GM21786 (cell line): ENCODE results near the gene ZNF197.
A peak's percentile ranks its signal among the peaks of the same experiment; 100 is the strongest.
"Not testable (repeated sequence)": the region's sequence is repeated elsewhere in the genome, so short reads cannot be mapped to it uniquely, and the experiment has no call there.

Experiments used
- ATAC-seq: cut with Tn5 transposase; IDR thresholded peaks from one replicate; pipeline ENCODE4 v1.9.1; 2021; ENCODE audit not compliant: unreplicated experiment

Gene ZNF197

DNA sequence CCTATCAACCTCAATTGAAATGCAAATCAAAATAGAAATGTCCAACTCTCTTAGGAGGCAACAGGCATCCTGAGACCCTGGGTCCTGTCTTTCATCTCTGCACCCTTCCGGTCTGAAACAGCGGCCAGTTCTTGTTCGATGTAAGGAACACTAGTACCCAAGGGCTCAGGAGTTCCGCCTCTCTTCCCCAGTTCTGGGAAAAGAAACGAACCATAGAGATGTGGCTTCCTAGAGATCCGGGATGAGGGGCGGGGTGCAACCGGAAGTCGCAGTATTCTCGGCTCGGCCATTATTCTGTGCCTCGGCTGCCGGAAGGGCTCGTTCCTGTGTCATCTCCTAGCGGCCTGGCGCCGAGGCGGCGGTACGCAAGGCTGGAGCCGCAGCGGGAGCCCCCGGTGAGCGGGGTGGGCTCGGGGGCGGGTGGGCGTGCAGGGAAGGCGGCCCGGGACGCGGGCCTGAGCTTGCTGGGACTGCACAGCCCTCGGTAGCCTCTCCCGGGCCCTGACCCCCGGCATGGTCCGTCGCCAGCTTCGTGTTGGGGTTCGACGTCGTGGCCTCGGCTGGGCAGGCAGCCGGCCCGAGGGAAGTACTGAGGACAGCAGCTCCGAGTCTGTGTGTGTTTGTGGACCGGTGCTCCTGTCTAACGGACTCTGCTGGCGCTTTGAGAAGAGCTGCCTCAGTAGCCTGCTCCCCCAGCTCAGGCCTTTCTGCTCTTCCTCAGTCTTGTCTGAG, at the start of gene ZNF197:
ZNF197 (plus strand) TSS at position 288 of the 732 bp plus-strand sequence. CDS start 4,119 bp downstream, outside the sequence.
- peak; percentile 95 for ATAC-seq

GRCh38 chr3:44576613-44577012, 48.2 kb upstream of the ZNF197 start:
- no peak for ATAC-seq

DNA sequence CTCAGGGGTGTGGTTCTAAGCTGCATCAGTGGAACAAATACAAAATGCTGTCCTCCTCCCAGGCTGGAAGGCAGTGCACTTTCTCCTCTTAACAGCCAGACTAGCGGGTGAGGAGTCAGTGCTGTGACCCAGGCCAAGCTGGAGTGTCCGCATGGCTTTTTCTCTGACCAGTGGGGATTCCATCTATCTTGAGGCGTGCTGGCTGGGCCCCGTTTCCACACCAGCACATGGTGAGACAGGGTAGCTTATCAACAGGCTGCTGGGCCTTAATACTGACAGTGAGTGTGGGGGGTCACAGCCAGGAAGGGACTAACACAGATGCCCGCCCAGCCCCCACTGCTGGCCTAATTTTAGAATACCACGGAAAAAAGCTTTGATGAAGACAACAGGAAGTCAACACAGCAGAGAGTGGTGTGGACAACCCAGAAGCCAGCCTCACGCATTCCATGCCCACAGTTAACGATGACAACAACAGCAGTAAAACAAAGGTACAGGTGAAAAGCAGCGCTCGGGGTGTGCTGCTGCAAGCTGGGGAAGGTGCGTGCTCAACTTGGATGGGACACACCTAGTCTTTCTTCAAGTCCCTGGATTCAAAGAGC, 47.4 kb upstream of the ZNF197 start:
- not testable (repeated sequence) for ATAC-seq

DNA sequence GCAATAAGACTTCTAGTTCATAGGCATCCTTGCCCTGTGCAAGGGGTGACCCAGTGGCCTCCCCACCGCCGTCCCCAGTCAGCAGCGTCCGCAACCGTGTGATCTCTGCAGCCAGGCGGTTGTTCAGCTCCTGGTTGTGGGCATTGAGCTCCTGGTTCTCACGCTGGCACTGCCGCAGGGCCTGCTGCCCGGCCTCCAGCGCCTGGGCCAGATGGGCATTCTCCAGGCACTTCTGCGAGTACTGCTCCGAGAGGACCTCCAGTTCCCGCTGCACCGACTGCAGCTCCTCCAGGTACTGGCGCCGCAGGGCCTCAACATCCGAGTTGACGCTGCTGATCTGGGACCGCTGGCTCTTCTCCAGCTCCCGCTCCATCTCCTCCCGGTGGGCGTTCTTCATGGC, 46.5 kb upstream of the ZNF197 start:
- ATAC-seq = not testable (repeated sequence)

GRCh38 chr3:44578924-44579515, 45.8 kb upstream of the ZNF197 start:
- not testable (repeated sequence) for ATAC-seq

GRCh38 chr3:44579749-44580148, 45.1 kb upstream of the ZNF197 start:
- ATAC-seq = not testable (repeated sequence)

DNA sequence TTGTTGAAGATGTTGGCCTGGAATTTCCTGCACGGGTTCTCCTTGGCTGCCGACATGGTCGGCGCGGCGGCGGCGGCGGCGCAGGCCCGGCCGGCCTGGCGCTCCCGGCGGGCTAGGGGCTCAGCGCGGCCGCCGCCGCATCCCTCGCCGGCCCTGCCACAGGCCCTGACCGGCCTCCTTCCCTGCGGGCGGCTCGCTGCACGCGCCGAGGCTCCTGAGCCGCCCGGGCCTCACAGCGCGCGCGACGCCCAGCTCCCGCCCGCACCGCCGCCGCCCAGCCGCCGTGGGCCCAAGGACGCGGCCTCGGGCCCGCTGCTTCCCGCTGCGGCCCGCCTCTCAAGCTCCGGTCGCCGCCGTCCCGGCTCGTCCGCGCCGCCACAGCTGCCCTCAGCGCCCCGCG, 43.9 kb upstream of the ZNF197 start:
- ATAC-seq = not testable (repeated sequence)

GRCh38 chr3:44584646-44585501, 40.0 kb upstream of the ZNF197 start, which contains the start of gene ZNF660:
ZNF660 (plus strand) TSS chr3:44584964; CDS start chr3:44594194, 9,230 bp downstream.
- ATAC-seq = peak; percentile 86

- ATAC-seq = no peak
Observed at GRCh38 chr3:44596621-44597020, 28.2 kb upstream of the ZNF197 start.

GRCh38 chr3:44601749-44602148, 23.1 kb upstream of the ZNF197 start:
- no peak for ATAC-seq

DNA sequence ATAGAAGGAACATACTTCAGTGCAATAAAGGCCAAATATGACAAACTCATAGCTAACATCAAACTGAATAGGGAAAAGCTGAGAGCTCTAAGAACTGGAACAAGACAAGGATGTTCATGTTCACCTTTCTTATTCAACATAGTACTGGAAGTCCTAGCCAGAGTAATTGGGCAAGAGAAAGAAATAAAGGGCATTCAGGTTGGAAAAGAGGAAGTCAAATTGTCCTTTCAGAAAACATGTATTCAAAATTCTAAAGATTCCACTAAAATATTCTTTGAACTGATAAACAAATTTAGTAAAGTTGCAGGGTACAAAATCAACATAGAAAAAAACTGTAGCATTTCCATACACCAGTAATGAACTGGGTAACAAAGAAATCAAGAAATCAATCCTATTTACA, 12.2 kb upstream of the ZNF197 start:
- no peak for ATAC-seq

DNA sequence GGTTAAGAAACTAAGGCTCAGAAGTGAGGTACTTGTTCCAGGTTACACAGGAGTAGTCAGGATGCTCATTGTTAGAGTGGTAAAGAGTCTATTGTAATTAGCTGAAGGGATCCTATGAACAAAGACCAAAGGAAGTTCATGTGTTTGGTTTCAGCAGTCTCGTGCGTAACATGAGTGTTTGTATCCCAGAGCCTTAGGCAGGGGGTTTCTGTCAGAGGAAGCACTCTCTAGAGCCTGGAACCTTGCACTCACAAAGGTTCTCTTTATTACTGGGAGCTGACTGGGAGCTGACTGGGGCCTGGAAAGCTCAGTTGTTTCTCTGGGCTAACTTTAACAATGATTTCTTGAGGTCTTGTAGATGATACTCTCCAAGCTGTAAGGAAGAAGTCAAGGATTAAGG, 3.9 kb downstream of the ZNF197 start:
- no peak for ATAC-seq

DNA sequence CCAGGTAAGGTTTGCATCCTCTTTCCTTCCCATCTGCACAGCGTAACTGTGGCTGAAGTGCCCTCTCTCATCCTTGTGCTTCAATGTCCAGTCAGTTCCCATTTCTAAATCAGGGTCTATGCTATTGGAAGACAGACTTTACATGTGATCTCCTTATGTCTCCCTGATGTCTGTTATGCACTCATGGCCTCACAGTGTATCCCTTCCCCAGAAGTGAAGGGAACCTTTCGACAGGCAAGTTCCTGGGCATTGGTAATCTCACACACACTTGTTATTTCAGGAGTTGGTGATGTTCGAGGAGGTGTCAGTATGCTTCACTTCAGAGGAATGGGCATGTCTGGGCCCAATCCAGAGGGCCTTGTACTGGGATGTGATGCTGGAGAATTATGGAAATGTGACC, 7.4 kb downstream of the ZNF197 start:
- ATAC-seq = no peak

DNA sequence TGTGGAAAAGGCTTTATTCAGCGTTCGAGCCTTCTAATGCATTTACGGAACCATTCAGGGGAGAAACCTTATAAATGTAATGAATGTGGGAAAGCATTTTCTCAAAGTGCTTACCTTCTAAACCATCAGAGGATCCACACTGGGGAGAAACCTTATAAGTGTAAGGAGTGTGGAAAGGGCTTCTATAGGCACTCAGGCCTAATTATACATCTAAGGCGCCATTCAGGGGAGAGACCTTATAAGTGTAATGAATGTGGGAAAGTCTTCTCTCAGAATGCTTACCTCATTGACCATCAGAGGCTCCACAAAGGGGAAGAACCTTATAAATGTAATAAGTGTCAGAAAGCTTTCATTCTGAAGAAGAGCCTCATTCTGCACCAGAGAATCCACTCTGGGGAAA, 17.5 kb downstream of the ZNF197 start:
- ATAC-seq = no peak

DNA sequence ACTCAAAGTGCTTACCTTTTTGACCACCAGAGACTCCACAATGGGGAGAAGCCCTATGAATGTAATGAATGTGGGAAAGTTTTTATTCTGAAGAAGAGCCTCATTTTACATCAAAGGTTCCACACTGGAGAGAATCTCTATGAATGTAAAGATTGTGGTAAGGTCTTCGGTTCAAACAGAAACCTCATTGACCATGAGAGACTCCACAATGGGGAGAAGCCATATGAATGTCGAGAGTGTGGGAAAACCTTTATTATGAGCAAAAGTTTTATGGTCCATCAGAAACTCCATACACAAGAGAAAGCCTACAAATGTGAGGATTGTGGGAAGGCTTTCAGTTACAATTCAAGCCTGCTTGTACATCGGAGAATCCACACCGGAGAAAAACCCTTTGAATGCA, 18.2 kb downstream of the ZNF197 start:
- no peak for ATAC-seq

GRCh38 chr3:44647771-44648170, 22.9 kb downstream of the ZNF197 start:
- ATAC-seq = no peak

DNA sequence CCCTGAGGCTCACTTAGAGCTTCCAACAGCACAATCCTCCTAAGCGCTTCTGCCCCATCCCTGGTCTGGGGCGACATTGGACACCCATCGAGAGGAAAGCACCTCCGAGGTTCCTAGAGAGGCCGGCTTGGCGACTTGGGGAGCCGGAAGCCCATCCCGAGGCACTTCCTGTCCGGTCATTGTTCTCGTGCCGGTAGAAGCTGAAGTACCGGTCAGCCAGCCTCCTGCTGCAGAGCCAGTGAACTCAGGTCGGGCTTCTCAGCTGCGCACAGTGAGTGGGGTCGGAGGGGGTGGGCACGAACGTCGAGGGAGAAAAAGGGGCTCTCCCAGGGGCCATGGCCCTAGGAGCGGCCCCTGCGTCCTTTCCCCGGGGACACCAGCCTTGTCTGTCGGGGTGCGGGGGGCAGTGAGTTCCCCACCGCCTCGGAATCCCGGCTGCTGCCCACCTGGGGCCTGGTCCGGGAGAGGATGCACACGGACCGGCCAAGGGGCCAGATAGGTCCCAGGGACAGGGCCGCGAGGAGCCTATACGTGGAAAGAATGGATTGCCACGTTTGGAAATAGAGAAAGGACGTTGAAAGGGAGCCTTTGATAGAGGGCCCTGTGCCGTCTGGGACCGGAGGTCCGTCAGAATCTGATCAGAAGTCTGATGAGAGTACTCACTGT, 23.9 kb downstream of the ZNF197 start, which contains the start of gene ZNF35:
ZNF35 (plus strand) TSS at position 169 of the 666 bp plus-strand sequence. CDS start 2,336 bp downstream, outside the sequence.
- ATAC-seq = peak; percentile 97

DNA sequence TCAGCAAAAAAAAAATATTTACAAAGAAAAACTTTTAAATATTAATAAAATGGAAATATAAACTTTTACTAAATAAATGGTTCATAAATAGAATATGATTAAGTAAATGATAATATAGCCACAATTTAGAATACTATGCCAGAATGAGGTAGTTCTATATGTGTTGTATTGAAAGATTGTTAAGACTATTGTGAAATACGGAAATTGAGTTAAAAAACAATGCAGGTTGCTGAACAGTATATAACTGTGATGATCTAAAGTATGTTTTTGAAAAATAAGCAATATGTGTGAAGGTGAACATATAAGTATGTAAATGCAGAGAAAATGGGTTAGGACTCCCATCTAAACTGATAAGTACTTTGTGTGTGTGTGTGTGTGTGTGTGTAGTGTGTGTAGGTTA, 24.9 kb downstream of the ZNF197 start:
- no peak for ATAC-seq

DNA sequence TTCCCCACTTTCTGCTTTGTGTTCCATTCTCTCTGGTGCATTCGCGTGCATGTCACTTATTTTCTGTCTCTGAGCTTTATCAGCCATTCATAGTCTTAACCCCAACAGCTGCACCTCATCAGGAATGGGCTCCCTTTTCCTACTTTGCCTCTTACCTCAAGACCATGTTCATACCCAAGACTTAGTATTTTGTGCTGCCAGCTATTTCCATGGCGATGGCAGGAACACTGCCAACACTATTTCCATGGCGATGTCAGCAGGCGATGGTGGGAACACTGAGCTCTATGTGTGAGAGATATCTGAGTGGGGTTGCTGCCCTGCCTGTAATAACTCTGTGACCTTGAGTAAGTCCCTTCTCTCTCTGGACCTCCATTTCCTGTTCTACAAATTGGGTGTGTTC, 29.2 kb downstream of the ZNF197 start:
- ATAC-seq = no peak

DNA sequence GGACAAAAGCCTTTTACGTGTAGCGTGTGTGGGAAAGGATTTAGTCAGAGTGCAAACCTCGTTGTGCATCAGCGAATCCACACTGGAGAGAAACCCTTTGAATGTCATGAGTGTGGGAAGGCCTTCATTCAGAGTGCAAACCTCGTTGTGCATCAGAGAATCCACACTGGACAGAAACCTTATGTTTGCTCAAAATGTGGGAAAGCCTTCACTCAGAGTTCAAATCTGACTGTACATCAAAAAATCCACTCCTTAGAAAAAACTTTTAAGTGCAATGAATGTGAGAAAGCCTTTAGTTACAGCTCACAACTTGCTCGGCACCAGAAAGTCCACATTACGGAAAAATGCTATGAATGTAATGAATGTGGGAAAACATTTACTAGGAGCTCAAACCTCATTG, 34.2 kb downstream of the ZNF197 start:
- ATAC-seq = no peak

GRCh38 chr3:44659434-44659833, 34.6 kb downstream of the ZNF197 start:
- no peak for ATAC-seq
